ENCODE measurements around the gene RNF26.

Gene RNF26

GRCh38 chr11:119306373-119306890, 27.9 kb upstream of the RNF26 start:
- H3K4me3 ChIP-seq (ENCODE audit: low read depth, low read length) = no peak overlapping the region
- peak; percentile 80 for DNase-seq (ENCODE audit: low read depth)
- no peak for TF ChIP-seq CTCF (conservative IDR thresholded peaks at IDR 0.05; ENCODE audit: low read depth, low read length)

- no peak for DNase-seq (ENCODE audit: low read depth)
- TF ChIP-seq CTCF (conservative IDR thresholded peaks at IDR 0.05; ENCODE audit: low read depth, low read length) = peak; percentile 24
- H3K4me3 ChIP-seq (ENCODE audit: low read depth, low read length) = no peak overlapping the region
Observed at GRCh38 chr11:119307219-119307618, 27.1 kb upstream of the RNF26 start.

- no peak for TF ChIP-seq CTCF (conservative IDR thresholded peaks at IDR 0.05; ENCODE audit: low read depth, low read length)
- DNase-seq (ENCODE audit: low read depth) = no peak
- H3K4me3 ChIP-seq (ENCODE audit: low read depth, low read length) = no peak overlapping the region
Observed at GRCh38 chr11:119307974-119308373, 26.4 kb upstream of the RNF26 start.

- no peak for DNase-seq (ENCODE audit: low read depth)
- H3K4me3 ChIP-seq (ENCODE audit: low read depth, low read length) = no peak overlapping the region
- no peak for TF ChIP-seq CTCF (conservative IDR thresholded peaks at IDR 0.05; ENCODE audit: low read depth, low read length)
Observed at GRCh38 chr11:119309411-119309810, 24.9 kb upstream of the RNF26 start.

GRCh38 chr11:119309953-119310681, 24.2 kb upstream of the RNF26 start:
- no peak for DNase-seq (ENCODE audit: low read depth)
- H3K4me3 ChIP-seq (ENCODE audit: low read depth, low read length) = no peak overlapping the region
- no peak for TF ChIP-seq CTCF (conservative IDR thresholded peaks at IDR 0.05; ENCODE audit: low read depth, low read length)

- no peak overlapping the region for H3K4me3 ChIP-seq (ENCODE audit: low read depth, low read length)
- DNase-seq (ENCODE audit: low read depth) = no peak
- TF ChIP-seq CTCF (conservative IDR thresholded peaks at IDR 0.05; ENCODE audit: low read depth, low read length) = no peak
Observed at GRCh38 chr11:119310682-119311052, 23.7 kb upstream of the RNF26 start.

- no peak for DNase-seq (ENCODE audit: low read depth)
- no peak for TF ChIP-seq CTCF (conservative IDR thresholded peaks at IDR 0.05; ENCODE audit: low read depth, low read length)
- H3K4me3 ChIP-seq (ENCODE audit: low read depth, low read length) = no peak overlapping the region
Observed at GRCh38 chr11:119314726-119315125, 19.6 kb upstream of the RNF26 start.

All from choroid plexus epithelial cell (primary cell).